GM12878 (cell line): Measurements from ENCODE around the gene GGN. TPM values are rescaled to one million over a fixed set of nuclear protein-coding genes. Genes with fewer than 3 reads are reported as not detected.

ENCODE experiments used
- ASH2L ChIP-seq: fragments of 300-600, 200-600 bp; sonication (generic); IDR thresholded peaks from 2 replicates; pipeline ENCODE4 v1.6.1; 2017; ENCODE audit warnings: low read depth, mild to moderate bottlenecking, borderline replicate concordance
- CBX5 ChIP-seq: sonication (generic); IDR thresholded peaks from 2 replicates; pipeline ENCODE4 v1.6.1; 2016; ENCODE audit warnings: low read depth, moderate library complexity, mild to moderate bottlenecking, inconsistent platforms
- DPF2 ChIP-seq: fragments of 450-650 bp; IDR thresholded peaks from 2 replicates; pipeline ENCODE4 v1.6.1; 2017; ENCODE audit warnings: mild to moderate bottlenecking
- FOS ChIP-seq: IDR thresholded peaks from 3 replicates; pipeline ENCODE4 v1.6.1; 2011; ENCODE audit warnings: borderline replicate concordance; ENCODE audit not compliant: insufficient read length; ENCODE audit errors: extremely low read depth
- HCFC1 ChIP-seq: fragments of 150-350 bp; IDR thresholded peaks from 2 replicates; pipeline ENCODE4 v1.6.1; 2014; ENCODE audit warnings: low read length
- MYC ChIP-seq: IDR thresholded peaks from 2 replicates; pipeline ENCODE4 v1.6.1; 2011; ENCODE audit warnings: mild to moderate bottlenecking, low read length, moderate library complexity, inconsistent platforms; ENCODE audit not compliant: insufficient read depth, insufficient replicate concordance, insufficient read length, severe bottlenecking
- NBN ChIP-seq: fragments of 450-650 bp; IDR thresholded peaks from 2 replicates; pipeline ENCODE4 v1.6.1; 2016
- TAF1 ChIP-seq: IDR thresholded peaks from 2 replicates; pipeline ENCODE4 v1.6.1; 2011; ENCODE audit warnings: mild to moderate bottlenecking, low read depth, low read length, borderline replicate concordance
- TCF3 ChIP-seq: IDR thresholded peaks from 2 replicates; pipeline ENCODE4 v1.6.1; 2012; ENCODE audit warnings: low read depth, mild to moderate bottlenecking, low read length, borderline replicate concordance; ENCODE audit not compliant: insufficient read depth
- ZSCAN29 ChIP-seq: fragments of 450-650 bp; IDR thresholded peaks from 2 replicates; pipeline ENCODE4 v1.6.1; 2017; ENCODE audit warnings: mild to moderate bottlenecking, moderate library complexity
- polyA plus RNA-seq, 11 experiments: library from polyadenylated mRNA; depleted of rRNA in 4 of 11; unstranded in 6 of 11; stranded (reverse) in 5 of 11; fragments of >200 nt; fragmentation: Nextera tagmentation in 4 of 11; fragmentation: Illumina TruSeq in 1 of 11; extraction: Ambion mirVana in 4 of 11; extraction: Trizol in 1 of 11; gene quantifications; 1 replicate in 1 of 11; 2 replicates in 10 of 11; pipeline versions ENCODE4 v1.2.1 to v1.2.3, GENCODE V29; 2011 to 2016; ENCODE audit warnings: inconsistent platforms in 2 of 11, missing spikeins in 2 of 11, low read depth in 1 of 11
- total RNA-seq, 4 experiments: library from RNA; depleted of rRNA in 3 of 4; stranded (reverse); fragments of >200 nt in 3 of 4; fragmentation: Illumina TruSeq in 1 of 4; extraction: Trizol in 1 of 4; gene quantifications; 2 replicates each; pipeline versions ENCODE4 v1.2.1 to v1.2.3, GENCODE V29; 2013 to 2021
- TF ChIP-seq, protein P1 (sequence below): IDR thresholded peaks from 2 replicates; pipeline ENCODE4 v1.6.1; 2012; ENCODE audit warnings: low read depth, low read length, improper control_type of control experiment
- TF ChIP-seq, protein P2 (sequence below): fragments of 450-650 bp; conservative IDR thresholded peaks from 2 replicates; pipeline ENCODE4 v1.6.1; 2017; ENCODE audit warnings: mild to moderate bottlenecking, moderate library complexity
- TF ChIP-seq, protein P3 (sequence below): fragments of 450-650 bp; IDR thresholded peaks from 2 replicates; pipeline ENCODE4 v1.6.1; 2017; ENCODE audit warnings: borderline replicate concordance
- TF ChIP-seq, protein P4 (sequence below): fragments of 450-650 bp; IDR thresholded peaks from 2 replicates; pipeline ENCODE4 v1.6.1; 2018; ENCODE audit warnings: mild to moderate bottlenecking, low read depth, moderate library complexity; ENCODE audit not compliant: partially characterized antibody
- TF ChIP-seq, protein P5 (sequence below): fragments of 450-650 bp; IDR thresholded peaks from 2 replicates; pipeline ENCODE4 v1.6.1; 2014; ENCODE audit warnings: mild to moderate bottlenecking
- TF ChIP-seq, protein P6 (sequence below): fragments of 450-650 bp; IDR thresholded peaks from 2 replicates; pipeline ENCODE4 v1.6.1; 2018; ENCODE audit warnings: borderline replicate concordance, mild to moderate bottlenecking; ENCODE audit not compliant: partially characterized antibody

Gene GGN
- total and polyA plus RNA-seq, 10 of the 15 experiments (the other 5 are each of a cell fraction or from before 2014, with no cell fraction given): not detected

DNA sequence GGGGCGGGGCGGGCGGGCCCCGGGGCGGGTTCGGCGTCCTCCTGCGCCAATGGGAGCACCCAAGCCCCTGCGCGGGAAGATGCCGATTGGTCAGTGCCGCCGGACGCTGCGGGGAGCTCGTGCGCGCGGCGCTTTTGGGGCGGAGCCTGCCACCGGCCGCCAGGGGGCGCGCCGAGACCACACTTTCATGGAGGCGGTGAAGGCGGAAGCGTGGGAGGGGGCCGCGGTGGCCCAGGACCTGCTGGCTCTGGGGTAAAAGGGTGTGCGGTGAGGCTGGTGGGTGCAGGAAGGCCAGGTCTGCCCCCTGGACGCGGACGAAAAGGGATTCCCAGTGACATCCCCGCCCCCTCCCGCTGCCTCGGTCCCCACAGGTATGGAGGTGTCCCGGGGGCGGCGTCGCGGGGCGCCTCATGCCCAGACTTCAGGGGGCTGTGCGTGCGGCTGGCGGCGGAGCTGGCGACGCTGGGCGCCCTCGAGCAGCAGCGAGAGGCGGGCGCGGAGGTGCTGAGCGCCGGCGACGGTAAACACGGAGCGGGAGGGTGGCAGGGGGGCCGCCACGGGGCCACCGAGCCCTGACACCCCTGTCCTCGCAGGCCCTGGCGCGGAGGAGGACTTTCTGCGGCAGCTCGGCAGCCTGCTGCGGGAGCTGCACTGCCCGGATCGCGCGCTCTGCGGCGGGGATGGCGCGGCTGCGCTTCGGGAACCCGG, 15.3 kb upstream of the GGN start, which contains the start of gene FAM98C (continued):
- TF ChIP-seq NBN: peak; percentile 52; the same call in 1 of the 2 replicates
- TF ChIP-seq, protein P1, sequence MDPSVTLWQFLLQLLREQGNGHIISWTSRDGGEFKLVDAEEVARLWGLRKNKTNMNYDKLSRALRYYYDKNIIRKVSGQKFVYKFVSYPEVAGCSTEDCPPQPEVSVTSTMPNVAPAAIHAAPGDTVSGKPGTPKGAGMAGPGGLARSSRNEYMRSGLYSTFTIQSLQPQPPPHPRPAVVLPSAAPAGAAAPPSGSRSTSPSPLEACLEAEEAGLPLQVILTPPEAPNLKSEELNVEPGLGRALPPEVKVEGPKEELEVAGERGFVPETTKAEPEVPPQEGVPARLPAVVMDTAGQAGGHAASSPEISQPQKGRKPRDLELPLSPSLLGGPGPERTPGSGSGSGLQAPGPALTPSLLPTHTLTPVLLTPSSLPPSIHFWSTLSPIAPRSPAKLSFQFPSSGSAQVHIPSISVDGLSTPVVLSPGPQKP: 0 out of 2 replicates have a peak, but pooled peaks have one; percentile 70
- TF ChIP-seq HCFC1: 0 out of 2 replicates have a peak, but pooled peaks have one; percentile 13
- TF ChIP-seq ASH2L: no peak
- TF ChIP-seq, protein P2, sequence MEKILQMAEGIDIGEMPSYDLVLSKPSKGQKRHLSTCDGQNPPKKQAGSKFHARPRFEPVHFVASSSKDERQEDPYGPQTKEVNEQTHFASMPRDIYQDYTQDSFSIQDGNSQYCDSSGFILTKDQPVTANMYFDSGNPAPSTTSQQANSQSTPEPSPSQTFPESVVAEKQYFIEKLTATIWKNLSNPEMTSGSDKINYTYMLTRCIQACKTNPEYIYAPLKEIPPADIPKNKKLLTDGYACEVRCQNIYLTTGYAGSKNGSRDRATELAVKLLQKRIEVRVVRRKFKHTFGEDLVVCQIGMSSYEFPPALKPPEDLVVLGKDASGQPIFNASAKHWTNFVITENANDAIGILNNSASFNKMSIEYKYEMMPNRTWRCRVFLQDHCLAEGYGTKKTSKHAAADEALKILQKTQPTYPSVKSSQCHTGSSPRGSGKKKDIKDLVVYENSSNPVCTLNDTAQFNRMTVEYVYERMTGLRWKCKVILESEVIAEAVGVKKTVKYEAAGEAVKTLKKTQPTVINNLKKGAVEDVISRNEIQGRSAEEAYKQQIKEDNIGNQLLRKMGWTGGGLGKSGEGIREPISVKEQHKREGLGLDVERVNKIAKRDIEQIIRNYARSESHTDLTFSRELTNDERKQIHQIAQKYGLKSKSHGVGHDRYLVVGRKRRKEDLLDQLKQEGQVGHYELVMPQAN: peak; percentile 77; the same call in 1 of the 2 replicates
- peak; percentile 84 for TF ChIP-seq DPF2
- peak; percentile 36 for TF ChIP-seq MYC
- TF ChIP-seq, protein P3, sequence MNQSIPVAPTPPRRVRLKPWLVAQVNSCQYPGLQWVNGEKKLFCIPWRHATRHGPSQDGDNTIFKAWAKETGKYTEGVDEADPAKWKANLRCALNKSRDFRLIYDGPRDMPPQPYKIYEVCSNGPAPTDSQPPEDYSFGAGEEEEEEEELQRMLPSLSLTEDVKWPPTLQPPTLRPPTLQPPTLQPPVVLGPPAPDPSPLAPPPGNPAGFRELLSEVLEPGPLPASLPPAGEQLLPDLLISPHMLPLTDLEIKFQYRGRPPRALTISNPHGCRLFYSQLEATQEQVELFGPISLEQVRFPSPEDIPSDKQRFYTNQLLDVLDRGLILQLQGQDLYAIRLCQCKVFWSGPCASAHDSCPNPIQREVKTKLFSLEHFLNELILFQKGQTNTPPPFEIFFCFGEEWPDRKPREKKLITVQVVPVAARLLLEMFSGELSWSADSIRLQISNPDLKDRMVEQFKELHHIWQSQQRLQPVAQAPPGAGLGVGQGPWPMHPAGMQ: no peak
- TF ChIP-seq, protein P4, sequence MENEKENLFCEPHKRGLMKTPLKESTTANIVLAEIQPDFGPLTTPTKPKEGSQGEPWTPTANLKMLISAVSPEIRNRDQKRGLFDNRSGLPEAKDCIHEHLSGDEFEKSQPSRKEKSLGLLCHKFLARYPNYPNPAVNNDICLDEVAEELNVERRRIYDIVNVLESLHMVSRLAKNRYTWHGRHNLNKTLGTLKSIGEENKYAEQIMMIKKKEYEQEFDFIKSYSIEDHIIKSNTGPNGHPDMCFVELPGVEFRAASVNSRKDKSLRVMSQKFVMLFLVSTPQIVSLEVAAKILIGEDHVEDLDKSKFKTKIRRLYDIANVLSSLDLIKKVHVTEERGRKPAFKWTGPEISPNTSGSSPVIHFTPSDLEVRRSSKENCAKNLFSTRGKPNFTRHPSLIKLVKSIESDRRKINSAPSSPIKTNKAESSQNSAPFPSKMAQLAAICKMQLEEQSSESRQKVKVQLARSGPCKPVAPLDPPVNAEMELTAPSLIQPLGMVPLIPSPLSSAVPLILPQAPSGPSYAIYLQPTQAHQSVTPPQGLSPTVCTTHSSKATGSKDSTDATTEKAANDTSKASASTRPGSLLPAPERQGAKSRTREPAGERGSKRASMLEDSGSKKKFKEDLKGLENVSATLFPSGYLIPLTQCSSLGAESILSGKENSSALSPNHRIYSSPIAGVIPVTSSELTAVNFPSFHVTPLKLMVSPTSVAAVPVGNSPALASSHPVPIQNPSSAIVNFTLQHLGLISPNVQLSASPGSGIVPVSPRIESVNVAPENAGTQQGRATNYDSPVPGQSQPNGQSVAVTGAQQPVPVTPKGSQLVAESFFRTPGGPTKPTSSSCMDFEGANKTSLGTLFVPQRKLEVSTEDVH: no peak
- peak; percentile 45 for TF ChIP-seq FOS
- TF ChIP-seq, protein P5, sequence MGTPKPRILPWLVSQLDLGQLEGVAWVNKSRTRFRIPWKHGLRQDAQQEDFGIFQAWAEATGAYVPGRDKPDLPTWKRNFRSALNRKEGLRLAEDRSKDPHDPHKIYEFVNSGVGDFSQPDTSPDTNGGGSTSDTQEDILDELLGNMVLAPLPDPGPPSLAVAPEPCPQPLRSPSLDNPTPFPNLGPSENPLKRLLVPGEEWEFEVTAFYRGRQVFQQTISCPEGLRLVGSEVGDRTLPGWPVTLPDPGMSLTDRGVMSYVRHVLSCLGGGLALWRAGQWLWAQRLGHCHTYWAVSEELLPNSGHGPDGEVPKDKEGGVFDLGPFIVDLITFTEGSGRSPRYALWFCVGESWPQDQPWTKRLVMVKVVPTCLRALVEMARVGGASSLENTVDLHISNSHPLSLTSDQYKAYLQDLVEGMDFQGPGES: peak; percentile 68
- 0 out of 2 replicates have a peak, but pooled peaks have one; percentile 46 for TF ChIP-seq TAF1
- no peak for TF ChIP-seq CBX5
- TF ChIP-seq ZSCAN29: peak; percentile 41; the same call in 1 of the 2 replicates
- TF ChIP-seq, protein P6, sequence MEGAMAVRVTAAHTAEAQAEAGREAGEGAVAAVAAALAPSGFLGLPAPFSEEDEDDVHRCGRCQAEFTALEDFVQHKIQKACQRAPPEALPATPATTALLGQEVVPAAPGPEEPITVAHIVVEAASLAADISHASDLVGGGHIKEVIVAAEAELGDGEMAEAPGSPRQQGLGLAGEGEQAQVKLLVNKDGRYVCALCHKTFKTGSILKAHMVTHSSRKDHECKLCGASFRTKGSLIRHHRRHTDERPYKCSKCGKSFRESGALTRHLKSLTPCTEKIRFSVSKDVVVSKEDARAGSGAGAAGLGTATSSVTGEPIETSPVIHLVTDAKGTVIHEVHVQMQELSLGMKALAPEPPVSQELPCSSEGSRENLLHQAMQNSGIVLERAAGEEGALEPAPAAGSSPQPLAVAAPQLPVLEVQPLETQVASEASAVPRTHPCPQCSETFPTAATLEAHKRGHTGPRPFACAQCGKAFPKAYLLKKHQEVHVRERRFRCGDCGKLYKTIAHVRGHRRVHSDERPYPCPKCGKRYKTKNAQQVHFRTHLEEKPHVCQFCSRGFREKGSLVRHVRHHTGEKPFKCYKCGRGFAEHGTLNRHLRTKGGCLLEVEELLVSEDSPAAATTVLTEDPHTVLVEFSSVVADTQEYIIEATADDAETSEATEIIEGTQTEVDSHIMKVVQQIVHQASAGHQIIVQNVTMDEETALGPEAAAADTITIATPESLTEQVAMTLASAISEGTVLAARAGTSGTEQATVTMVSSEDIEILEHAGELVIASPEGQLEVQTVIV: no peak
- TF ChIP-seq TCF3: 0 out of 2 replicates have a peak, but pooled peaks have one; percentile 37
